Measurements from ENCODE around the gene MAL. TPM values are rescaled to one million over a fixed set of nuclear protein-coding genes. Genes with fewer than 3 reads are reported as not detected.

MAL gene
- total RNA-seq, 1 experiment from 2014 or later, result not detected

GRCh38 chr2:95061601-95062183 lies 36.2 kb downstream of the MAL start:
- no peak for DNase-seq (ENCODE audit: low spot score)

- no peak for DNase-seq (ENCODE audit: low spot score)
These were observed 37.0 kb downstream of the MAL start for GRCh38 chr2:95062242-95063085.

DNA sequence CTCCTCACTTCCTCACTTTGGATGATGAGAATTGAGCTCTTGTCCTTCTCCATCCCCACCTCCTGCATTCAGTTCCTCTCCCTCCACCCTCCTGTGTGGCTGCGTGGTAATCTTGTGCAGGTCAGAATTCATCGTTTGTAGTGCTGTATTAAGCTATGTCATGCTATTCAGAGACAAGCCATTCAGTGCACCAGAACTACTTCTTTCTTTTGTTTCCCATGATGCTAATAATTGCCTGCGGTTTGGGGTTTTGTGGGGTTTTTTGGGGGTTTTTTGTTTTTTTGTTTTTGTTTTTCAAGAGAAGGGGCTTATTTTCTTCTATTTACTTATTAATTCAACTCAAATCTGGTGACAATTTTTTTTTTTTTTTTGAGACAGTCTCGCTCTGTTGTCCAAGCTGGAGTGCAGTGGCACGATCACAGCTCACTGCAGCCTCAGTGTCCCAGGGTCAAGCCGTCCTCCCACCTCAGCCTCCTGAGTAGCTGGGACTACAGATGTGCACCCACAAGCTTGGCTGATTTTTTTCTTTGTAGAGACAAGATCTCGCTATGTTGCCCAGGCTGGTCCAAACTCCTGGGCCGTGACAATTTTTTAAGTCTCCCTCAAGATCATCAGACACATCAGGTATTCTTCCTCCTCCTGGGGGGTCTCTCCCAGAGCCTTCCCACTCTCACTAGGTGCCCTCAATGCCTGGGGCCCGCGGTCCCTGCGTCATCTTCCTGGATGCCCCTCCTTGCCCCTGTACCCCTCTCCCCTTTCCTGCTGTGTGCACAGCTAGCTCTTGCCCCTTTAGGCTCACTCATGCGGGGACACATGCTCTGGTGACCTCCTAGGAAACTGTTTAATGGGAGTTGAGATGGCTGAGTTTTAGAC lies 37.8 kb downstream of the MAL start:
- no peak for DNase-seq (ENCODE audit: low spot score)

DNA sequence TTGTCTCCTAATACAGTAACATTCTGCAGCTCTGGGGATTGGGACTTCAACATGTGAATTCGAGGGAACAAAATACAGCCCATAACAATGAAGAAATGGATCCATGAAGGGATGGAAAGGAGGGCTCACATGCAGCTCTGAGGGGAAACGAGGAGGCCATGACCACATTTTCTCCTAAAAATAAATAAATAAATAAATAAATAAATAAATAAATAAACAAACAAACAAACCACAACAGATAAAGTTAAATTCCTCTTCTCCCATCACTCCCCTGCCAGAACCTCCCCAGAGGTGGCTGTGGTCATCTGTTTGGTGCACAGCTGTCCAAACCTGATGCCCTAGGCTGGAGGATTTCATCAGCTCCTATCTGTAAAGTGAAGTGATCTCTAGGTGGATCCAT lies 42.7 kb downstream of the MAL start:
- DNase-seq (ENCODE audit: low spot score), result no peak

DNA sequence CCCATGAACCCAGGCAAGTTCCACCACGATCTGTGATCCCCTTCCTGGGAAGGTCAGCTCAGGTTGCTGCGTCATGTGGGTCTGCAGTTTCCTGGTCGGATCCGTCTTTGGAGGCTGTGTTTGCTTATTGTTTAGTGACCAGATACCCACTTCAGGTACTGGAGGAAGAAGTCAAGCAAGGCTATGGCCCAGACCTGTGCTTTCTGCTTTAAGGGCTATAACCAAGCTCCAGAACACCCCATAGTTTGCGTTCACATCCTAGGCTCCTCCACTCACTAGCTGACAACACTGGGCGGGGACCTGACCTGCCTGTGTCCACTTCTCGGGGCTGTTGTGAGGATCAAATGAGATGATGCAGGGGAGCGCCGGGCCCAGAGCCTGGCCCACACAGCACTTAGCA lies 44.0 kb downstream of the MAL start:
- no peak for DNase-seq (ENCODE audit: low spot score)

DNA sequence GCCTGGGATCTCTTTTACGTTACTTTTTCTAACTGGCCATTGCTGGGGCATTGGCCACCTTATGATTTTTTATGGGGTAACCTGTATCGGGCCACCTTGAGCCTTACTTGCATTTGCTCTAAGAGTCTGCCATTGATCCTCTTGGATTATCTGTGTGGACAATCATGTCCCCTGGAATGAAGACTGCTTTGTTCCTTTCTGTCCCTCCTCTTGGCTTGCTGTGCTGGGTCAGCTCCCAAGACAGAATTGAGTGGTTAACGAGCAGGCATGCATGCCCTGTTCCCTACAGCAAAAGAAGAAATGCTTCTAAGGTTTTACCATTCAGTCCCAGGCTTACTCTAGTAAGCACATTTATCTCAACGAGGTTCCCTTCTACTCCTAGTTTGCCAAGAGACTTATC lies 46.3 kb downstream of the MAL start:
- no peak for DNase-seq (ENCODE audit: low spot score)

DNA sequence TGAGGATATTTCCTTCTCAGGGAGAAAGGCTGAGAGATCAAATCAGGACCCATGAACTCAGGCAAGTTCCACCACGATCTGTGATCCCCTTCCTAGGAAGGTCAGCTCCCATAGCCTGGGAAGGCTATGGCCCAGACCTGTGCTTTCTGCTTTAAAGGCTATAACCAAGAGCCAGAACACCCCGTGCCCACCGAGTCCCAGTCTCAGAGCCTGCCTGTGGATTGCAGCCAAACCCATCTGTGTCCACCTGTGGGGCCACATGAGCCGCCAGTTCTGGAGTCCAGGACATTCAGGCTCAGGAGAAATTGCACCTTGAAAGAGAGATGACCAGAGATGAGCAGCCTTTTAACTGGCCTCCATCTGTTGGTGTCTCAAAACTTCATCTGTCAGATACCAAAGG lies 46.9 kb downstream of the MAL start:
- DNase-seq (ENCODE audit: low spot score), result no peak

- no peak for DNase-seq (ENCODE audit: low spot score)
These were observed 48.6 kb downstream of the MAL start for GRCh38 chr2:95073856-95074662.

- no peak for DNase-seq (ENCODE audit: low spot score)
These were observed 49.3 kb downstream of the MAL start for GRCh38 chr2:95074663-95075439.

GRCh38 chr2:95075440-95076132 lies 50.1 kb downstream of the MAL start:
- DNase-seq (ENCODE audit: low spot score), result no peak

- peak; percentile 92 for DNase-seq (ENCODE audit: low spot score)
These were observed 51.4 kb downstream of the MAL start for GRCh38 chr2:95076705-95077529.

DNA sequence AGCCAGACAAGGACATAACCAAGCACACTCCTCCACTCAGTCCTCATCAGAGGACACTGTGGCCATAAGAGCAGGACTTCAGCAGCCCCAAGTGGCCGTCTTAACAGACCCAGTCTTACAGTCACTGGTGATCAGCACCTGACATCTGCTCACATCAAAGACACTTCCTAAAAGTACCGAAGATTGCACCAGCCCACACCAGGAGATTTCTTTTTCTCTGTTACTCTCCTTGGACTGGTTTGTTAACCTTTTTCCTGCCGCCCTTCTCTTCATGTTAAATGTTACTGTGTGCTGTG lies 52.0 kb downstream of the MAL start:
- peak; percentile 51 for DNase-seq (ENCODE audit: low spot score)

DNA sequence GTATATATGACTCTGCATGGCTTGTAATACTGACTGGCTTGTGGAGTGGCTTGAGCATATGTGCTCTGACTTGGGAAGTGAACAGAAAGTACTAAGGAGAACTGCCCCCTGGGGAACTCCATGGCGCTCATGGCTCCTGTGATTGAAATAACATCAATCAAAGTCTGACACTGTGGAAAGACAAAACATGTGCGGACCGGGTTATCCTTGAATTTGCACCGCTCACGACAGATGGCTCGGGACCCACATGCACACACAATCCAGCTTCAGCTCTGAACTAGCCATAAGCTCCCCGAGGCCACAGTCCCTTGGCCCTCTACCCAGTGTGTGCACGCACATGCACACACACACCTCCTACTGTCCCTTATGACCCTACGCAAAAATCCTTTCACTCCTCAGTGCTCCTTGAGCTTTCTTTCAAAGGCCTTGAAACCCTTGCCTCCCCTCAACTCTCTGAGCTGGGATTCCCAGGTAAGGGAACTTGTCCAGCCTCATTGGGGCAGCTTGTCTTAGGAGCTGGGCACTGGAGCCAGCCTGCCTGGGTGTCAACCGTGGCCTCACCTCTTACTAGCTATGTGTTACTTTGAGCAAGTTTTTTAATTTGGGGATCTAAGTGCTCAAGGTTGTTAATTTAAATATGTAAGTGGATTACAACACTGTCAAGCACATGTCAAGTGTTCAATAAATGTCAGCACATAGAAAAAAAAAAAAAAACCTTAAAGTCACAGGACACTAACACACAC lies 52.5 kb downstream of the MAL start:
- DNase-seq (ENCODE audit: low spot score), result no peak

- DNase-seq (ENCODE audit: low spot score), result no peak
These were observed 53.7 kb downstream of the MAL start for GRCh38 chr2:95079199-95079683.

DNA sequence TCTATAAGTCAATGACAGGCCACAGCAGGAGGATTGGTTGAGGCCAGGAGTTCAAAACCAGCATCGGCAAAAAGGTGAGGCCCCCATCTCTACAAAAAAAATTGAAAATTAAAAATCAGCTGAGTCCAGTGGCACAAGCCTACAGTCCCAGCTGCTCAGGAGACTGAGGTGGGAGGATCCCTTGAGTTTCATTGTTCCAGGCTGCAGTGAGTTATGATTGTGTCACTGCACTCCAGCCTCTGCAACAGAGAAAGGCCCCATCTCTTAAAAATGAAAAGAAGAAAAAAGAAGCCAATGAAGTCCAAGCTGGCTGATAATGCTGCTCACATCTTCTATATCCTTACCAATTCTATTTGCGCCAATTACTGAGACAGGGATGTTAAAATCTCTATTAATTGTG lies 57.0 kb downstream of the MAL start:
- DNase-seq (ENCODE audit: low spot score), result no peak

- no peak for DNase-seq (ENCODE audit: low spot score)
These were observed 60.5 kb downstream of the MAL start for GRCh38 chr2:95086017-95086416.

GRCh38 chr2:95087379-95087778 lies 61.9 kb downstream of the MAL start:
- no peak for DNase-seq (ENCODE audit: low spot score)

- no peak for DNase-seq (ENCODE audit: low spot score)
These were observed 66.5 kb downstream of the MAL start for GRCh38 chr2:95091885-95092555.

Data from HT-29 (cell line).